ENCODE results near the gene LMLN.
"Not testable (repeated sequence)": the region's sequence is repeated elsewhere in the genome, so short reads cannot be mapped to it uniquely, and the experiment has no call there.

The LMLN gene

GRCh38 chr3:197959891-197960693 lies at the start of gene LMLN:
Gene LMLN, plus strand, starts transcription at chr3:197960217. Its CDS starts 29 bp downstream, at chr3:197960246.
- DNase-seq = peak; percentile 80

GRCh38 chr3:197912741-197913476 lies 47.1 kb upstream of the LMLN start:
- no peak for DNase-seq

- DNase-seq = no peak
Observed at GRCh38 chr3:197913641-197914380, 46.2 kb upstream of the LMLN start.

GRCh38 chr3:197921429-197922275 lies 38.4 kb upstream of the LMLN start:
- not testable (repeated sequence) for DNase-seq

GRCh38 chr3:197926418-197926817 lies 33.6 kb upstream of the LMLN start:
- no peak for DNase-seq

GRCh38 chr3:197927578-197927977 lies 32.4 kb upstream of the LMLN start:
- DNase-seq = not testable (repeated sequence)

GRCh38 chr3:197936819-197937384 lies 23.1 kb upstream of the LMLN start:
- DNase-seq = no peak

- DNase-seq = no peak
Observed at GRCh38 chr3:197940745-197941384, 19.2 kb upstream of the LMLN start.

- DNase-seq = no peak
Observed at GRCh38 chr3:197942956-197943556, 17.0 kb upstream of the LMLN start.

GRCh38 chr3:197949191-197949777 lies 10.7 kb upstream of the LMLN start:
- DNase-seq = no peak

- peak; percentile 86 for DNase-seq
Observed at GRCh38 chr3:197949778-197950676, 10.0 kb upstream of the LMLN start, which contains the start of gene RPL35A. Gene RPL35A, plus strand, starts transcription at chr3:197950190. Its CDS starts 778 bp downstream, at chr3:197950968.

- no peak for DNase-seq
Observed at GRCh38 chr3:197950677-197951061, 9.3 kb upstream of the LMLN start.

GRCh38 chr3:197951392-197951990 lies 8.5 kb upstream of the LMLN start:
- no peak for DNase-seq

GRCh38 chr3:197952440-197952839 lies 7.6 kb upstream of the LMLN start:
- DNase-seq = no peak

- no peak for DNase-seq
Observed at GRCh38 chr3:197953325-197953724, 6.7 kb upstream of the LMLN start.

GRCh38 chr3:197953881-197954280 lies 6.1 kb upstream of the LMLN start:
- DNase-seq = no peak

- no peak for DNase-seq
Observed at GRCh38 chr3:197955892-197956477, 4.0 kb upstream of the LMLN start.

GRCh38 chr3:197956626-197956988 lies 3.4 kb upstream of the LMLN start:
- no peak for DNase-seq

- DNase-seq = no peak
Observed at GRCh38 chr3:197957790-197958133, 2.3 kb upstream of the LMLN start.
